ENCODE measurements around the gene SERINC5. TPM values are rescaled to one million over a fixed set of nuclear protein-coding genes. Genes with fewer than 3 reads are reported as not detected.
"Not testable (repeated sequence)": the region's sequence is repeated elsewhere in the genome, so short reads cannot be mapped to it uniquely, and the experiment has no call there.

SERINC5 gene
- 87.2 TPM for total RNA-seq

DNA sequence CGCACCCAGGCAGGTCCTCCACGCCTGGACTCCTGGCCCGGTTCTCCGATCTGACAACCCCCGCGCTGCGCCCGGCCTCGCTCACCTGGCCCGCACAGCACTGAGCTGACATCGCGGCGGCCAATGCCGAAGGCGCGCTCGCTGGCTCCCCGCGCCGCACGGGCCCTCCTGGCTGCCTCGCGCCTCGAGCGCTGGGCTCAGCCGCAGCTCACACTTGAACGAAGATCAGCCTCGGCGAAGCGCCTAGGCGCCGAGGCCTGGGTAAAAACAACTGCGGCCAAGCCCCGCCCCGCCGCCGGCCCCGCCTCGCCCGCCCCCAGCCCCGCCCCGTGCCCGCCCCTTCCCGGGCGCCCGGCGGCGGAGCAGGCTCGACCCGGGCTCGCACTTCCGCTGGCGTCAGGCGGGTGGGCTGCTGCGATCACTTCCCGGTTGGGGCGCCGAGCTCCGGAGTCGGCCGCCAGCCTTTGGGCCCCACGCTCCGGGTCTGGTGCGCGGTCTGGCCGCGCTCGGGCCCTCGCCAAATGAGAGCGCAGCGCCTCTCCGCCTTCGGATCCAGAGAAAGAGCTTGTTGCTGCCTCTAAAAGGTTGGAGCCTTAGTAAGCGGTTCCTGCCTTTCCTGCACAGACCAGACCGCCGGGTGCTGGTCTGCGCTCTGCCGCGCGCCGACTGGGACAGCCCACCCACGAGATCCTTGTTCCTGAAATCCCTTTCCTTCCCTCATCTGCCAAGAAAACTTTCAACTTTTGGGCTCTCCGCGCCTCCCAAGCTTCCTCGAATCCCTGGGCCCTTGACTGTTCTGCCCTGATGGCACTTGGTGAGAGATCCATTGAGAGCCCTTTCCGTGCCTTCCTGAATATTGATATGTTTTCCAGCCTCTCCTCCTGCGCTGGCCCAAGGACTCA lies at the start of gene SERINC5:
Gene SERINC5 (minus strand): TSS at position 238 of the 902 bp plus-strand sequence. CDS start 126 bp downstream, at position 112.
- peak; percentile 86 for DNase-seq (ENCODE audit: low spot score)

DNA sequence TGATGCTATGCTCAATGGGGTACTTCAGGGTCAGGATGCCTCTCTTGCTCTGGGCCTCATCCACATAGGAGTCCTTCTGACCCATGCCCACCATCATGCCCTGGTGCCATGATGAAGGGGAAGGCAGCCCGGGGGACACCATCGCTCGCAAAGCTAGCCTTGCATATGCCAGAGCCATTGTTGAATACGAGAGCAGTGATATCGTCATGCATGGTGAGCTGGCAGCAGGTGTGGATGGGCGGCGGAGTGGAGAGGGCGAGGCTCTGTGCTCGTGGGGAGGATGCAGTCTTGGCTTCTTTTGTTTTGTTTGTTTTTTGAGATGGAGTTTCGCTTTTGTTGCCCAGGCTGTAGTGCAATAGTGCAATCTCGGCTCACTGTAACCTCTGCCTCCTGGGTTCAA lies 46.8 kb upstream of the SERINC5 start:
- DNase-seq (ENCODE audit: low spot score): no peak

DNA sequence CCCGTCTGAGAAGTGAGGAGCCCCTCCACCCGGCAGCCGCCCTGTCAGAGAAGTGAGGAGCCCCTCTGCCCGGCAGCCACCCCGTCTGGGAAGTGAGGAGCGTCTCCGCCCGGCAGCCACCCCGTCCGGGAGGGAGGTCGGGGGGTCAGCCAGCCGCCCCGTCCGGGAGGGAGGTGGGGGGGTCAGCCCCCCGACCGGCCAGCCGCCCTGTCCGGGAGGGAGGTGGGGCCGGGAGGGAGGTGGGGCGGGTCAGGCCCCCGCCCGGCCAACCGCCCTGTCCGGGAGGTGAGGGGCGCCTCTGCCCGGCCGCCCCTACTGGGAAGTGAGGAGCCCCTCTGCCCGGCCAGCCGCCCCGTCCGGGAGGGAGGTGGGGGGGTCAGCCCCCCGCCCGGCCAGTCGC lies 45.5 kb upstream of the SERINC5 start:
- DNase-seq (ENCODE audit: low spot score): not testable (repeated sequence)

DNA sequence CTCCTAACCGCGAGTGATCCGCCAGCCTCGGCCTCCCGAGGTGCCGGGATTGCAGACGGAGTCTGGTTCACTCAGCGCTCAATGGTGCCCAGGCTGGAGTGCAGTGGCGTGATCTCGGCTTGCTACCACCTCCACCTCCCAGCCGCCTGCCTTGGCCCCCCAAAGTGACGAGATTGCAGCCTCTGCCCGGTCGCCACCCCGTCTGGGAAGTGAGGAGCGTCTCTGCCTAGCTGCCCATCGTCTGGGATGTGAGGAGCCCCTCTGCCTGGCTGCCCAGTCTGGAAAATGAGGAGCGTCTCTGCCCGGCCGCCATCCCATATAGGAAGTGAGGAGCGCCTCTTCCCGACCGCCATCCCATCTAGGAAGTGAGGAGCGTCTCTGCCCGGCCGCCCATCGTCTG lies 44.9 kb upstream of the SERINC5 start:
- not testable (repeated sequence) for DNase-seq (ENCODE audit: low spot score)

DNA sequence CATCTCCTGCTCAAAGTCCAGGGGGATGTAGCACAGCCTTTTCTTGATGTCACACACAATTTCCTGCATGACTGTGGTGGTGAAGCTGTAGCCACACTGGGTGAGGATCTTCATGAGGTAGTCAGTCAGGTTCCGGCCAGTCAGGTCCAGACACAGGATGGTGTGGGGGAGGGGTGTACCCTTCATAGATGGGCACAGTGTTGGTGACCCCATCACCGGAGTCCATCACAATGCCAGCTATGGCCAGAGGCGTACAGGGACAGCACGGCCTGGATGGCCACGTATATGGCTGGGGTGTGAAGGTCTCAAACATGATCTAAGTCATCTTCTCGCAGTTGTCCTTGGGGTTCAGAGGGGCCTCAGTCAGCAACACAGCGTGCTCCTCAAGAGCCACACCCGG lies 44.3 kb upstream of the SERINC5 start:
- no peak for DNase-seq (ENCODE audit: low spot score)

DNA sequence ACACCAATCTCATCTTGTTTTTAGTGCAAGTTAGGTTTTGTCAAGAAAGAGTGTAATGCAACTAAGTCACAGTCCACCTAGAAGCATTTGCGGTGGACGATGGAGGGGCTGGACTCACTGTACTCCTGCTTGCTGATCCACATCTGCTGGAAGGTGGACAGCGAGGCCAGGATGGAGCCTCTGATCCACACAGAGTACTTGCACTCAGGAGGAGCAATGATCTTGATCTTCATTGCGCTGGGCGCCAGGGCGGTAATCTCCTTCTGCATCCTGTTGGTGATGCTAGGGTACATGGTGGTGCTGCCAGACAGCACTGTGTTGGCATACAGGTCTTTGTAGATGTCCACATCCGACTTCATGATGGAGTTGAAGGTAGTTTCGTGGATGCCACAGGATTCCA lies 43.8 kb upstream of the SERINC5 start:
- DNase-seq (ENCODE audit: low spot score): no peak

DNA sequence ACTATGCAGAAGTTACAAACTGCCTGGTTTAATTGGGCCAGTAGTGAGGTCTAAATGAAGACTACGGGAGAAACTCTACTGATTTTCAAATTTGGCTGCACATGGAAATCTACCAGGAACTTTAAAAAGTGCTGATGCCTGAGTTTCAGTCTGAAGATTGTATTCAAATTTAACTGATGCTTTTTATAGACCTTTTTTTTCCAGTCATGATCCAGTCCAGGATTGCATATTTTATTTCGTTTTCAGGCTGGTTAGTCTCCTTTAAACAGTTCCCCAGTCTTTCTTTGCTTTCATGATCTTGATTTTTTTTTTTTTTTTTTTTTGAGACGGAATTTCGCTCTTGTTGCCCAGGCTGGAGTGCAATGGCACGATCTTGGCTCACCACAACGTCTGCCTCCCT lies 40.3 kb upstream of the SERINC5 start:
- DNase-seq (ENCODE audit: low spot score): no peak

DNA sequence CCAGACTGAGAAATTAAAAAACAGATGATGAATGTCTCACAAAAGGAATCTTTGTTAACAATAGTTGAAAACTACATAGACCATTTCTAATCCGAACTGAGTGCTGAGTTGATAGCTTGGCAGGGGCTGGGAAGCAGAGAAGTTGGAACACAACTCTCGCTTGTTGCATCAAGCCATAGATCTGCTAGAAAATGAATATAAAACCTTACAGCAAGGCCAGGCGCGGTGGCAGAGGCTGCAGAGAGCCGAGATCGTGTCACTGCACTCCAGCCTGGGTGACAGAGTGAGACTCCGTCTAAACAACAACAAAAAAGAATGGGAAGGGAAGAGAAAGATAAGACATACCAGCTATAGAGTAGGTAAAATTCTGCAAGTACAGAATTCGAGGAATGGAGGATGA lies 35.9 kb upstream of the SERINC5 start:
- no peak for DNase-seq (ENCODE audit: low spot score)

DNA sequence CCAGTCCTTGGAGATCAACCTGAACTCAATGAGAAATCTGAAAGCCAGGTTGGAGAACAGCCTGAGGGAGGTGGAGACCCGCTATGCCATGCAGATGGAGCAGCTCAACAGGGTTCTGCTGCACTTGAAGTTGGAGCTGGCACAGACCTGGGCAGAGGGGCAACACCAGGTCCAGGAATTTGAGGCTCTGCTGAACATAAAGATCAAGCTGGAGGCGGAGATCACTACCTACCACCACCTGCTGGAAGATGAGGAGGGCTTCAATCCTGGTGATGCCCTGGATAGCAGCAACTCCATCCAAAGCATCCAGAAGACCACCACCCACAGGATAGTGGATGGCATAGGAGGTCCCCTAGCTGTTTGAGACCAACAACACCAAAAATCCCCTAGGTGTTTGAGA lies 33.5 kb upstream of the SERINC5 start:
- no peak for DNase-seq (ENCODE audit: low spot score)

DNA sequence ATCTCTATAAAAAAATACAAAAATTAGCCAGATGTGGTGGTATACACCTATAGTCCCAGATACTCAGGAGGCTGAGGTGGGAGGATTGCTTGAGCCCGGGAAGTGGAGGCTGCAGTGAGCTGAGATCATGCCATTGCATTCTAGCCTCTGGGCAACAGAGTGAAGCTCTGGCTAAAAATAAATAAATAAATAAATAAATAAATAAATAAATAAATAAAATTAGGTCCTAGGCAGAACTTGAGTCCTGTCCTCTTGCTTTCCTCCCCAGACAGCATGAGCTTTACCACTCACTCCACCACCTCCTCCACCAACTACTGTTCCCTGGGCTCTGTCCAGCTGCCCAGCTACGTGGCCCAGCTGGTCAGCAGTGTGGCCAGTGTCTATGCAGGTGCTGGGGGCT lies 32.3 kb upstream of the SERINC5 start:
- DNase-seq (ENCODE audit: low spot score): no peak

DNA sequence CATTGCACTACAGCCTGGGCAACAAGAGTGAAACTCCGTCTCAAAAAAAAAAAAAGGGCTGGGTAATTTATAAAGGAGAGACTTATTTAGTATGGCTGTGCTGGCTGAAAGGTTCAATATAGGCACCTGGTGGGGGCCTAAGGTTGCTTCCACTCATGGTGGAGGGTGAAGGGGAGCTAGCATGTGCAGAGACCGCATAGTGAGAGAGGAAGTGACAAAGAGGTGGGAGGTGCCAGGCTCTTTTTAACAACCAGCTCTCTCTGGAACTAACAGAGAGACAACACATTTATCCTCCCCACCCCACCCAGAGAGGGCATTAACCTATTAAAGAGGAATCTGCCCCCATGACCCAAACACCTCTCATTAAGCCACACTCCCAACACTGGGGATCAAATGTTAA lies 28.9 kb upstream of the SERINC5 start:
- no peak for DNase-seq (ENCODE audit: low spot score)

DNA sequence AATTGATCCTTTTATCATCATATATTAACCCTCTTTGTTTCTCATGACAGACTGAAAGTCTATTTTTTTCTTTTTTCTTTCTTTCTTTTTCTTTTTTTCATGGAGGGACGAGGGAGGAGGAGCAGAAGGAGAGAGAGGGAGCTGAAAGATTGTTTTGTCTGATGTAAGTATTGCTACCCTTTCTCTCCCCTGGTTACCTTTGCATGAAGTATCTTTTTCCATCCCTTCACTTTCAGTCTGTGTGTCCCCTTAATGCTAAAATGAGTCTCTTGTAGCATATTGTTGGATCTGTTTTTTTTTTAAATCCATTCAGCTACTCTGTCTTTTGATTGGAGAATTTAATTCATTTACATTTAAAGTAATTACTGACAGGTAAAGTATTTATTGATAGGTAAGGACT lies 27.5 kb upstream of the SERINC5 start:
- DNase-seq (ENCODE audit: low spot score): no peak

DNA sequence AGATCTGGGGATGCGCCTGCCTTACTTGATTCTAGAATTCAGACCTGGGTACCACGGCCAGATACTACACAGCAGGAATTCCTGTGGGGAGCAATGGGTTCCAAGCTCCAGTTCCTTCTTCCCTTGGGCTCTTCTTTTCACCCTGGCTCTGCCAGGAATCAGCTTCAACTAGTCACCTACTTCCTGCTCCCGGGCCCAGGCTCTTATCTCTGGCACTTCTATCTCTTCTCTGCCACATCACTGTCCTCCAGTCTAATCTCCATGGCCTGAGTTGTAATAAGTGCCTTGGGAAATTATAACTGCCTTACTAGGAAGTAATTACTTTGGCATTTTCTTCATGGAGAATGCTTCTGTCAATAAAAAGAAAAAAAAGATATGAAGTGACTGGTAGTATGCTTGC lies 26.2 kb upstream of the SERINC5 start:
- DNase-seq (ENCODE audit: low spot score): no peak

DNA sequence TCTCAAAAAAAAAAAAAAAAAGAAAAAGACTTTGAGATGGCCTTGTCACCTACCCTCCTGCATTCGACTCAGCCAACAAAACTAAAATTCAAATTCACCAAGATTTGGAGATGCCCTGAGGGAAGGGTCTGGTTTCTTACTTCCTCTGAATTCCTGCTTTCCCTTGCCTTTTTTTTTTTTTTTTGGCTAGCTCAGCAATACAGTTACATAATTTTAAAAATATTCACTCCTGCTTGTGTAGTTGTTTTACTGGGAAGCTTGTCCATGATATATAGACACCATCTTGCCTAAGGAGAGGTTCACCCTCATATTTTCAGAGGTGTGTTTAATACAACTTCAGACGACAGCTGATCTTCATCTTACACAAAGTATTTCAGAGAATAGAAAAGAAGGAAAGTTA lies 21.3 kb upstream of the SERINC5 start:
- DNase-seq (ENCODE audit: low spot score): no peak

DNA sequence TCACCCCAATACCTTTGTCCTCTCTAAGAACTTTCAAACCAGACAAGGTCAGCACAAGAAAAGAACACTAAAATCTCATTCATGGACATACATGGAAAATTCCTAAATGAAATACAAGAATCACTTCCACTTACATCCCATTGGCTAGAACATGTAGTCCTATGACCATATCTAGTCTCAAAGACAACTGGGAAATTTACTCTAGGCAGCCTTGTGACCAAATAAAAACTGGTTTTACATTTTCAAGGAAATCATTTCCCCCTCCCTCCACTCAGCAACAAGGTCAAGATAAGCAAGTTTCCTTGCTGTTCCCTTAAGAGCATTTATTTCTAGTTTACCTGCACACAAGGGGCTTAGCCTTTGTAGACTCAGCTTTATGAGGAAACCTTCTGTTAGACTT lies 20.3 kb upstream of the SERINC5 start:
- no peak for DNase-seq (ENCODE audit: low spot score)

DNA sequence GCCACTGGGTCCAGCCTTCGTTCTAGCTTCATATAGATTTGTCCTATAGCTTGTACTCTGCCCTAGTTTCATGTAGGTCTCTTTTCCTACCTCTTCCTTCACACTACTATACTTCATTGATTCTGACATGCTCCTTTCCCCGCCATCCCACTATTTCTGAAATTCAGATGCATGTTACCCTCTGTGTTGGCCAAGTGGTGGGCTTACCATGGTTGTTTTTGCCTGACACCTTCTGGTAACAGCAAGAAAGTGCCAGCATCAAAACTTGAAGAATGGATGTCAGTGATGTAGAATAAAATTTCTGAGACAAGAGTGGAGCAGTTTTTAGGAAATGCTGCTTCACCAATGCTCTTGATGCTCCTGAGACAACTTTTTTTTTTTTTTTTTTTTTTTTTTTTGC lies 19.5 kb upstream of the SERINC5 start:
- DNase-seq (ENCODE audit: low spot score): no peak

DNA sequence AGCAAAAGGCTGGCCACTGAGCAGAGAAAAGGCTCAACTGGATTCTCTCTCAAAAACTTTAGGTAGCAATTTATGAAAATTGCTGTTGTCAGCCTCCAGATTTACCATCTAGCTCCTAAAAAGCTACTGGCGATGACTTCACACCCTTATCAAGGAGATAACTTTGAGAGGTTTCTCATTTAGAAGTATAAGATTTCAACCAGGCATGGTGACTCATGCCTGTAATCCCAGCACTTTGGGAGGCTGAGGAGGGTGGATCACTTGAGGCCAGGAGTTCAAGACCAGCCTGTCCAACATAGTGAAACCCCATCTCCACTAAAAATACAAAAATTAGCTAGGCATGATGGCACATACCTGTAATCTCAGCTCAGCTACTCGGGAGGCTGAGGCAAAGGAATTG lies 14.7 kb upstream of the SERINC5 start:
- not testable (repeated sequence) for DNase-seq (ENCODE audit: low spot score)

DNA sequence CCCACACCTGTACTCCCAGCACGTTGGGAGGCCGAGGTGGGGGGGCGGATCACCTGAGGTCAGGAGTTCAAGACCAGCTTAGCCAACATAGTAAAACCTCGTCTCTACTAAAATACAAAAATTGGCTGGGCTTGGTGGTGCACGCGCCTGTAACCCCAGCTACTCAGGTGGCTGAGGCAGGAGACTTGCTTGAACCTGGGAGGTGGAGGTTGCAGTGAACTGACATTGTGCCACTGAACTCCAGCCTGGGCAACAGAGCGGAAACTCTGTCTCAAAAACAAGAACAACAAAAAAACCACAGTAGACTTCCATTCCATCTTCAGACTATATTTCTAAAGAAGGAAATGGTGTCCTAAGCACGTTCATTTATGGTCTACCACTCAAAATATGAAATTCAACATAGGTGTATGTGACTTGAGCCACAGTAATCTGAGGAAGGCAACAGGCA lies 14.2 kb upstream of the SERINC5 start:
- no peak for DNase-seq (ENCODE audit: low spot score)

DNA sequence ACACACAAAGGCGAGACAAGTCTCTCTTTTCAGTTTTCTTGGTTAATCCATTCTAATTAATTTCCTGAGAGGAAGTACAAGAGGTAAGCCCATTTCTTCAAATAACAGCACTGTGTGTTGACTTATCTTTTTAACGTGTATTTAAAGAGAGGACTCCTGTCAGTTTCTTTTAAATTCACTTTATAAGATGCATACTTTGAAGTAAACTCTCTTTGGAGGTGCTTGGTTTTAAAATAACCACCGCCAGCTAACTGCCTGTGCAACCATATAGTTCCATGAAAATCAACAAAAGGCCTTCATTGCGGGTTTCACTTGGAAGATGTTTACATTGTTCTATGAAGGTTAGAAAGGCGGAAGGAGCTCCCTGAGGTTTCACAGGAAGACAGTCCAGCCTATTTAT lies 13.1 kb upstream of the SERINC5 start:
- DNase-seq (ENCODE audit: low spot score): no peak

DNA sequence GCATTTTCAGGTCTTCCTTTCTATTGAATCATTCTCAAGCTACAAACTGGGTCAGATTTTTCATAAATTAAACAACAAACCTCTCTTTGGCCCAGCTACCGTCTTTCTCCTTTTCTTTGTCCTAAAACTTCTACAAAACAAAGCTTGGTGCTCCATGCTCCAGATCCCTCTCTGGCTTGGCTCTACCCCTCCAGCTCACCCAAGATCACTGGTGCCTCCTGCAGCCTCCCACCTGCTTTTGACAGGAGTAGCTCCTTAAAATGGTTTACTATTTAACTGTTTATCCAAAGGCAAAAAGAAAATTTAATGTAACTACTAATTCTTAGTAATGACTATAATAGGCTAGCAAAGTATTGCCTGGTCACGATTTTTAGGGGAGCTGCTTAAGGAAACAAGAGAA lies 10.7 kb upstream of the SERINC5 start:
- DNase-seq (ENCODE audit: low spot score): no peak

DNA sequence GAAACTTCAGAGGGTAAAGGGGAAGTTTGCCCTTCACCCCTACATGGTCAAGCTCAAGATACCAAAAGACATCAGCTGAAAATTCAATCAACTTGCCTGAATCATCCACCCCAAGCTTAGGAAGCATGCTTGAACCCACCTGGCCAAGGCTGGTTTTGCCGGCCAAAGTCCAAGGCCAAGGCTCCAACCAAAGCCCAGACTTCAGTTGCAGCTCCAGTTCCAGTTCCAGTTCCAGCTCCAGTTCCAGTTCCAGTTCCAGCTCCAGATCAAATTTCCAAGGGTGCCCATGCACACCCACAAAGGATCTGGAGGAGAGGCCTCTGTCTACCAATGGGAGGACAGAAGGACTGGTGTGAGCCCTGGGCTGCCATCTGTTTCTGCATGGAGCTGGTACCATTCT lies 4.6 kb upstream of the SERINC5 start:
- peak; percentile 30 for DNase-seq (ENCODE audit: low spot score)

DNA sequence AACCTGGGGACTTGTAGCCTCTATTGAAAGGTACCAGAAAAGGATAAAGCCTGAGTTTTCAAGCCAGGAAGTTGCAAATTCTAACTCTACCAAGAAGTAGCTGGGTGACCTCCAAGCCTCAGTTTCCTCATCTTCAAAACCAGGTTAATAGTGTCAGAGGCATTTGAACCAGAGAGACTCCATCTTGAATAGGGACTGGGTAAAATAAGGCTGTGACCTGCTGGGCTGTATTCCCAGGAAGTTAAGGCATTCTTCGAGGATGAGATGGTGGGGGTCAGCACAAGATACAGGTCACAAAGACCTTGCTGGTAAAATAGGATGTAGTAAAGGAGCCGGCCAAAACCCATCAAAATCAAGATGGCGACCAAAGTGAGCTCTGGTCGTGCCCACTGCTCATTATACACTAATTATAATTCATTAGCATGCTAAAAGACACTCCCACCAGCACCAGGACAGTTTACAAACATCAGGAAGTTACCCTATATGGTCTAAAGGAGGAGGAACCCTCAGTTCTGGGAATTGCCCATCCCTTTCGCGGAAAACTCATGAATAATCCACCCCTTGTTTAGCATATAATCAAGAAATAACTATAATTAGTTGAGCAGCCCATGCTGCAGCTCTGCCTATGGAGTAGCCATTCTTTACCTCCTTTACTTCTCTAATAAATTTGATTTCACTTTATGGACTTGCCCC lies 3.8 kb upstream of the SERINC5 start:
- DNase-seq (ENCODE audit: low spot score): no peak

DNA sequence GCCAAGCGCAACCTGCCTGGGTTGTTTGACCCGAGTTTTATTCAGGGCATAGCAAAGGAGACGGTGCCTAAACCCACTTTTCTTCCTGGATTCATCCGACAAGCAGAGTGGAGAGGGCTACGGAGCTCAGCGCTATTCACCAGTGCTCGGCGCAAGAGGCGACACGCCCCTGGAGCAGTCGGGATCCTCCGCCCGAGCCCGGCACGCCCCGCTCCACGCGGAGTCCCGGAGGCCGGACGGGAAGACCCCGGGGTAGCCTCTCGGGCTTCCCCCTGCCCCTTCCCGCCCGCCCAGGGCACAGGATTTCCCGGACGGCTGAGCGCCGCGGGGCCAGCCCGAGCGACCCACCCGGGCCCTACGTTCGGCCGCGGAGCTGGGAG lies 427 bp downstream of the SERINC5 start:
- peak; percentile 67 for DNase-seq (ENCODE audit: low spot score)
